Activated T-helper 1 cell treated with Interleukin-2 at 50 U/mL for 16 hours (primary cell): Measurements from ENCODE around the gene SLC35F2.
"Not testable (repeated sequence)": the region's sequence is repeated elsewhere in the genome, so short reads cannot be mapped to it uniquely, and the experiment has no call there.

ENCODE experiments used
- DNase-seq: peaks from one replicate; pipeline ENCODE4 v3.0.0-alpha.2; 2020; ENCODE audit warnings: low read depth

Gene SLC35F2, protein sequence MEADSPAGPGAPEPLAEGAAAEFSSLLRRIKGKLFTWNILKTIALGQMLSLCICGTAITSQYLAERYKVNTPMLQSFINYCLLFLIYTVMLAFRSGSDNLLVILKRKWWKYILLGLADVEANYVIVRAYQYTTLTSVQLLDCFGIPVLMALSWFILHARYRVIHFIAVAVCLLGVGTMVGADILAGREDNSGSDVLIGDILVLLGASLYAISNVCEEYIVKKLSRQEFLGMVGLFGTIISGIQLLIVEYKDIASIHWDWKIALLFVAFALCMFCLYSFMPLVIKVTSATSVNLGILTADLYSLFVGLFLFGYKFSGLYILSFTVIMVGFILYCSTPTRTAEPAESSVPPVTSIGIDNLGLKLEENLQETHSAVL

DNA sequence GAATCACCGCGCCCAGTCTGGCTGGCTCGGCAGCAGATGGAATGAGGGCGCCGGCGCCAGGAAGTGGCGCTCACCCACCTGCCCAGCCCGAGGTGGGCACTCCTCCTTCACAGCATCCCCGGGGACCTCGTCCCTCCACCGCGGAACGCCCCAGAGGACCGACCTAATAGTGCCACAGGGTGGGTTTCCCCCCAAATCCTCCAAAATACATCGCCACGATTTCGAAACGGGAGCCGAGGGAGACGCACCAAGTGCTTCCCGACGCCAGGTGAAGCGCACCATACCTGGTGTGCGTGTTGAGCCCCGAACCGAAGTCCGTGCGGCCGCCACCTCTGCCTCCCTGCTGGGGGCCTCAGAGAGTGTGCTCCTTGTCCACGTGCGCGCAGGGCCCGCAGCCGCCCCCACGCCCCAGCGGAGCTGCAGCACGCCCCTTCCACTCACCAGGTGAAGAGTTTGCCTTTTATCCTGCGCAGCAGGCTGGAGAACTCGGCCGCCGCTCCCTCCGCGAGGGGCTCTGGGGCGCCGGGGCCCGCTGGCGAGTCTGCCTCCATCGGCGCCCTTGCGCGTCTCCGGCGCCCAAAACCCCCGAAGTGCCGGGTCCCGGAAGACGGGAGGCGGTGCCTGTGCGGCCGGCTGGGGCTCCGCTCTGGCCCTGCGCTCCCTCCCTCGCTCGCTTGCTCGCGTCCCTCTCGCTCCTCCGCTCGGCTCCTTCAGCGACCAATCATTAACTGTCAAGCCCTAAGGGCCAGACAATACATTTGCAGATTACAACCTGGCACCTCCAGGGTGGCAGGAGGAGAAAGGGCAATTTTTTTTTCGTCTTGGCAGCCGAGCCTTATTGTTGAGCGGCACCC is at the start of gene SLC35F2:
Gene SLC35F2 (minus strand): TSS at position 571 of the 854 bp plus-strand sequence. CDS start 20 bp downstream, at position 551.
- peak; percentile 42 for DNase-seq

DNA sequence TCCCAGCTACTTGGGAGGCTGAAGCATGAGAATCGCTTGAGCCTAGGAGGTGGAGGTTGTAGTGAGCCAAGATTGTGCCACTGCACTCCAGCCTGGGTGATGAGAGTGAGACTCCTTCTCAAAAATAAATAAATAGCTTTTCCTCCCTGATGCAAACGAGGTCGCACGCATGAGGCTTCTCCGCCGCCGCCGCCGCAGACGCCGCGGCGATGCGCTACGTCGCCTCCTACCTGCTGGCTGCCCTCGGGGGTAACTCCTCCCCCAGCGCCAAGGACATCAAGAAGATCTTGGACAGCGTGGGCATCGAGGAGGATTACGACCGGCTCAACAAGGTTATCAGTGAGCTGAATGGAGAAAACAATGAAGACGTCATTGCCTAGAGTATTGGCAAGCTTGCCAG is 49.6 kb upstream of the SLC35F2 start:
- DNase-seq: no peak

DNA sequence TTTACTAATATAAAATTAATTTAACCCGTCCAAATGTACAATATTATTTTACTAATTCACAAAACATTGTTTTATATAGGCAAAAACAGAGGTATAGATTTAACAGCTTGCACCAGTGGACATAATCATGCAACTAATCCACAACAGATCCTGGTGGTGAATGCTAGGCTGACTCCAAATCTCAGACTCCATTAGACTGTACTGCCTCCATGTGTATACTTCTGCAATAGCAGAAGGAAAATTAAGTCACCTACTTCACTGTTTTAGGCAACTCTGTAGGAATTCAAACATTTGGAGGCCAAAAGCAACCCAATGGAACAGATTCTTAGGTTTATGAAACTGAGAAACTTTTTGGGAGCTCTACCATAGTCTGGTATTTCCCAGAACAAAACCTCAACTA is 39.7 kb upstream of the SLC35F2 start:
- no peak for DNase-seq

DNA sequence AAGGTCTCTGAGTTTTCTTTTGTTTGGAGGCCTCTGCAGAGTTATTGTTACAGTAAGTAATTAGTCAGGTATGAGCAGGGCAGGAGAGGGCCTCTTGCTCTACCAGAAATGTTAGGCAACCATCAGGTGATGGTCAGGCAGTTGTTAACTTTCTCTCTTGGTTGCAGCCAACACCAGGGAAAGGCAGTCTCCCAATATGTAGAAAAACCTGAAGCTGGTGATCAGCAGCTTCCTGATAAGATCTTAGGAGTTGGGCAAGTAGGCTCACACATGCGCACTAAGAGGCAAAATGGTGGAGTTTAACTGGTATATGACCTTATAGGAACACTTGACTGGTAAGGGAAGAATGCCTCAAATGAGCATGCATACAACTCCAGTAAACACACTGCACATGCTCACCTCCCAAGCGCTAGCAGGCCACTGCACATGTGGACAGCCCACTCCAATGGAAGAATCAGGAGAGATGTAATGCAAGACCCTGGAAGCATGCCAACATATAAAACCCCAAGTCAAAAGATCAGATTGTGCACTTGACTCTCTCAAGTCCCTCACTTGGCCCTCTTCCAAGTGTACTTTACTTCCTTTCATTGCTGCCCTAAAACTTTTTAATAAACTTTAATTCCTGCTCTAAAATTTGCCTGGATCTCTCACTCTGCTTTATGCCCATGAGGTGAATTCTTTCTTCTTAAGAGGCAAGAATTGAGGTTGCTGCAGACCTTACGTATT is 23.7 kb upstream of the SLC35F2 start:
- DNase-seq: no peak

DNA sequence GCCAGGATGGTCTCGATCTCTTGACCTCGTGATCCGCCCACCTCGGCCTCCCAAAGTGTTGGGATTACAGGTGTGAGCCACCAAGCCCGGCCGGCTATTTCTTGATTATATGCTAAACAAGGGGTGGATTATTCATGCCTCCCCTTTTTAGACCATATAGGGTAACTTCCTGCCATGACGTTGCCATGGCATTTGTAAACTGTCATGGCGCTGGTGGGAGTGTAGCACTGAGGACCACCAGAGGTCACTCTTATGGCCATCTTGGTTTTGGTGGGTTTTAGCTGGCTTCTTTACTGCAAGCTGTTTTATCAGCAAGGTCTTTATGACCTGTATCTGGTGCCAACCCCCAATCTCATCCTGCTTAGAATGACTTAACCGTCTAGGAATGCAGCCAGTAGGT is 22.9 kb upstream of the SLC35F2 start:
- DNase-seq: not testable (repeated sequence)

DNA sequence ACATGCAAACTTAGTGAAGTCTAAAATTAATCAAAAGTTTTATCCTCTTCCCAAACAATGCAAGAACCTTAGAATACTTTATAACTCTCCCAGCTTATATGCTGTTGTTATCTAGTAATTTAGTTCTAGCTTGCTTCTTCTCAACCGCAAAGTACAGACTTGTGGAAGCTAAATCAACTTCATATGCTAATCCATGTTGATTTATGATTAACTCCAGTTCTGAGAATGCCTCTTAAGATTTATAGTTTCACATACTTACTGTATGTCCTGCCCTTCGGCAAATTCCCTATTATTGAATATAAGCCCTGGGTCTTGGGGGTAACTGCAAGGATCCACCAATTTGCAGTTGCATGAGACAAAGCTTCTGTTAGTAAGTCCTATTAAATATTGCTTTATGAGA is 17.6 kb upstream of the SLC35F2 start:
- no peak for DNase-seq

DNA sequence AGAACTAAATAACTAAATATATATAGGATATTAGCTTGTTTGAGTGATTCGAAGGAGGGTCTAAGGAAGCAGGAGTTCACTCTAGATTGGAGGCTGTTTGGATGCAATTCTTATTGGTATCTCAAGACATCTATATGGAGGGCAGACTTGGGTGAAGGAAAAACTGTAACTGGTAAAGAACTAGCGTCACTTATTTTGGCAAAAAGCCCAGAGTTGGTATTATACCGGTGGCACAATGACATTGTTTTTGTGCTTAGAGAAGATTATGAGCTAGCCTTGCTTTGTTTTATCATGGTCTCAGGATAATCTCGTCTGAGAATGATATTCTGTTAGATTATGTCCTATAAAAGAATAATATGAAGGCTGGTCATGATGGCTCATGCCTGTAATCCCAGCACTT is 6.0 kb upstream of the SLC35F2 start:
- no peak for DNase-seq

DNA sequence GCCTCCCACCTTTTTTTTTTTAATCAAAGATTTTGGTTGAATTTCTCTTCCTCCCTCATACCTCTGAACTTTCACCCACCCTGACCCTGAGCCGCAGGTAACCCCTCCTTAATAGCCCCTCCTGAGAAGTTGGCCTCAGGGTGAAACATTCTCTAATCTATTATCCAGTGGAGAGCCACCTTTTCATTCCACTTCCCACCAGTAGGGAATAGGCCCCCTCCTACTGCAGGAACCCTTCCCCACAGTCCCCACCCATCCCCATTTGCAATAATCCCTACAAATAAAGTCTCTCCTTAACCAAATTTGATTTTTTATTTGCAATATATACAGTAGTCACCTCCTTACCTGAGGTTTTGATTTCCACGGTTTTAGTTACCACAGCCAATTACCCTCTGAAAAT is 2.1 kb upstream of the SLC35F2 start:
- DNase-seq: no peak

DNA sequence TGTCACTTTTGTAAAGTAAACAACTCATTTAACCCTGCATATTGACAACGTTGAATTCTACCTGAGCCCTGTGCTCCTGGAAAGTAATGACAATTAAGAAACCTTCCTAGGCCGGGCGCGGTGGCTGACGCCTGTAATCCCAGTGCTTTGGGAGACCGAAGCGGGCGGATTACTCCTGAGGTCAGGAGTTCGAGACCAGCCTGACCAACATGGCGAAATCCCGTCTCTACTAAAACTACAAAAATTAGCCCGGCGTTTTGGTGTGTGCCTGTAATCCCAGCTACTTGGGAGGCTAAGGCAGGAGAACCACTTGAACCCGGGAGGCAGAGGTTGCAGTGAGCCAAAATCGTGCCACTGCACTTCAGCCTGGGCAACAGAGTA is 1.6 kb upstream of the SLC35F2 start:
- DNase-seq: not testable (repeated sequence)

DNA sequence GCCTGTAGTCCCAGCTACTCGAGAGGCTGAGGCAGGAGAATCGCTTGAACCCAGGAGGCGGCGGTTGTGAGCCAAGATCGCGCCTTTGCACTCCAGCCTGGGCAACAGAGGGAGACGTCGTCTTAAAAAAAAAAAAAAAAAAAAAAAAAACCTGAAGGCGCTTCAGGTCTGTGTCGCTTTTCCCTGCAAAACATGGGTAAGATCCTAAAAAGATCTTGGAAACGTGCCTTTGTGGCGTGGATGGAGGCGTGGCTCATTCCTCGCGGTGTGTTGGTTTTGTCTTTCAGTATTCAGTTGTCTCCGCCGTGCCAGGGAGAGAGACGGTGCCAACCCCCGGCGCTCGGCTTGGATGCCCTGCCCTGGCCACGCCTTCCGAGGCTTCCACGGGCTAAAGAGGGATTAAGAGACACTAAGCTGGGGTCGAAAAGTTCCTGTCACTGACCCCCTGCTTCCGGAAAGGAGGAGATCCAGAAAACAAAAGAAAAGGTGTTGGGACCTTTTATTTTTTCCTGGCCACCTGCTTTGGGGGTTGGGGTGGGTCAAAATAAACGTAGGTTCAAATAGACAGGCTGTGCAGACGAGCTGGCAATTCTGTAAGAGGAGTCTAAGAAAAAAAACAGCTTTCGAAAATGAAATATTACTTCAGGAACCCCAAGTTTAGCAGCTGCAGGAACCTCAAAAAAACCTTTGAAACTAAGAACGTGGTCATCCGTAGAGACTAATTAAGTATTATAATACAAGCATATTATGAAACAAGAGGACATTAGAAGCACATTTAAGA is 1.1 kb upstream of the SLC35F2 start:
- no peak for DNase-seq

DNA sequence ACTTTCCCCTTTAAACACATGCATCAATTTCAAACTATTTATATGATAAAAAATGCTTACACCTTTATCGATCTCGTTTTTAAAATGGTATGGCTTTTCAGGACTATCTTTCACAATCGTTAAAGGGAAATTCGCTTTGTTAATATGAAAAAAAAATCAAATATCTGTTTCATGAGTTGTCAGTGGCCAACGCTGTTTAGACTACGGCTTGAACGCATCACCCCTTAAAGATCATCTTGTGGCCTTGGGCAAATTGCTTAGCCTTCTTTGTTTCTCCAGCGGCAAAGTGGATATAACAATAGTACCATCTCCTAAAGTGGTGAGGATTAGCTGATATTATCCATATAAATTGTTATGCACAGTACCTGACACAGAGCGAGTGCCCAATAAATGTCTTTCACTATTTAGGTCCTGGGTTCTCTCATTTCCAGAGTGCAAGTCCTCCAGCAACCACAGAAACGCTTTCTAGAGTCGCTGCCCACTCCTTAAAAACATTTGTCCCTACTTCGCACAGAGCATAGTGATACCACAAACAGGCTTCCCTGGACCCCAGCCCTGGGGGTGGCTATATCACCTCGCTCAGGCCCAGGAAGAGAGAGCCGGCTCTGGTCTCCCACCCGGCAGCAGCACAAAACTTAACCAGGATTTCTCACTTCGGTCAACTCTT is 904 bp downstream of the SLC35F2 start:
- no peak for DNase-seq

DNA sequence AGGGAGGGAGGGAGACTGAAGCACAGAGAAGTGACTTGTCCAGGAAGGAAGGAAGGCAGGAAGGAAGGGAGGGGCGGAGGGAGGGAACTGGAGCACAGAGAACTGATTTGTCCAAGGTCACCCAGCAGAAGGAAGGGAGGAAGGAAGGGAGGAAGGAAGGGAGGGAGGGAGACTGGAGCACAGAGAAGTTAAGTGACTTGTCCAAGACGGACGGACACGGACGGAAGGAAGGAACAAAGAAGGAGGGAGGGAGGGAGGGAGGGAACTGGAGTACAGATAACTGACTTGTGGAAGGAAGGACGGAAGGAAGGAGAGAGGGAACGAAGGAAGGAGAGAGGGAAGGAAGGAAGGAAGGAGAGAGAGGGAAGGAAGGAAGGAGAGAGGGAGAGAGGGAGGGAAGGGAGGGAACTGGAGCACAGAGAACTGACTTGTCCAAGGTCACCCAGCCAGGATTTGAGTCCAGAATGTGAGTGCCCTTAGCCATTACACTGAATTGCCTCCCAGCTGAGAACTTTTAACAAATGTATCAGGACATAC is 1.5 kb downstream of the SLC35F2 start:
- DNase-seq: no peak

DNA sequence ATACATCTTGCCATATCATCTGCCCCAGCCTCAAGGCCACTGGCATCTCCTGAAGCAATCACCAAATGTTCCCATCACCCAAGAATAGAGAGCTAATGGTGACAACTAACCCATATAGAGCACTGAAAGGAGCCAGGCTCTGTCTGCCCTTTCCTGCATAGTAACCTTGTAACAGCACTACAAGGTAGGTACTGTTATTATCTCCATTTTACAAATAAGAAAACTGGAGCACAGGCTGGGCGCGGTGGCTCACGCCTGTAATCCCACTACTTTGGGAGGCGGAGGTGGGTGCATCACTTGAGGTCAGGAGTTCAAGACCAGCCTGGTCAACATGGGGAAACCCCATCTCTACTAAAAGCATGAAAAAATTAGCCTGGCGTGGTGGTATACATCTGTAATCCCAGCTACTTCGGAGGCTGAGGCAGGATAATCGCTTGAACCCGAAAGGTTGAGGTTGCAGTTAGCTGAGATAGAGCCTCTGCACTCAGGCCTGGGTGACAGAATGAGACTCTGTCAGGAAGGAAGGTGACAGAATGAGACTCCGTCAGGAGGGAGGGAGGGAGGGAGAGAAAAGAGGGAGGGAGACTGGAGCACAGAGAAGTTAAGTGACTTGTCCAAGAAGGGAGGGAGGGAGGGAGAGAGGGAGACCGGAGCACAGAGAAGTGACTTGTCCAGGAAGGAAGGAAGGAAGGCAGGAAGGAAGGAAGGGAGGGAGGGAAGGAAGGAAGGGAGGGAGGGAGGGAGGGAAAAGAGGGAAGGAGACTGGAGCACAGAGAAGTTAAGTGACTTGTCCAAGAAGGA is 2.2 kb downstream of the SLC35F2 start:
- no peak for DNase-seq

DNA sequence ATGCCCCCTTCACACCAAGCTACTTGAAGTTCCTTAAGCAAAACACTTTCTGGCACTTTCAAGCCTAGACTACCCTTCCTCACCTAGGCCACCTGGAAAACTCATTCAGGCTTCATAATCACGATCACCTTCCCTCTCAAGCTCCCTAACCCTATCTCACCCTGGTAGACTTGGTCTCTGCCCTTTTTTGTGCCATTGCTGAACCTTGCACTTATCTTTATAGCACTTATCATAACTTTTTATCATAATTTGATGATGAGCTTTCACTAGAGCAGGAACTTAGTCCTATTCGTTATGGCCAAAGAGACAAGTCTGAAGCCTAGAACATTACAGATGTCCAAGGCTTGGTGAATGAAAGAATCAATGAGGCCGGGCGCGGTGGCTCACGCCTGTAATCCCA is 5.5 kb downstream of the SLC35F2 start:
- no peak for DNase-seq

DNA sequence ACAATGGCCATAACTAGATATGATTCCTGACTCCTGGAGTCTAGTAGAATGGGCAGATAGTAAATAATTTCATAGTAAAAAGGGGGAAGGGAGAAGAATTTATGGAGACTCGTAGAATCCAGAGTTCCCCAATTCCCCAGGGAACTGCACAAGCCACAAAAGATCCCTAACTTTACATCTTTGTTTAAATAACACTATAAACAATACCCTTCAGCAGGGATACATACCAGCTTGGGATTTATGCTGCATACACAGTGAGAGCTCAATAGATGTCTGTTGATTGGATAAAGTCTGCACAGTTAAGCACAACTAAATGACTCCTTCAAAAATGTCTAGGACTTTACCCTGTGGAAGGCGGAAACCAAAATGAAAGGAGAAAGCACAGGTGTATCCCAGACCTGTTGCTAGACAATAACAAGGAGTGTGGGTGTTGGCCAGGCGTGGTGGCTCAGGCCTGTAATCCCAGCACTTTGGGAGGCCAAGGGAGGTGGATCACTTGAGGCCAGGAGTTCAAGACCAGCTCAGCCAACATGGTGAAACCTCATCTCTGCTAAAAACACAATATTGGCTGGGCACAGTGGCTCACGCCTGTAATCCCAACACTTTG is 6.8 kb downstream of the SLC35F2 start:
- DNase-seq: no peak

DNA sequence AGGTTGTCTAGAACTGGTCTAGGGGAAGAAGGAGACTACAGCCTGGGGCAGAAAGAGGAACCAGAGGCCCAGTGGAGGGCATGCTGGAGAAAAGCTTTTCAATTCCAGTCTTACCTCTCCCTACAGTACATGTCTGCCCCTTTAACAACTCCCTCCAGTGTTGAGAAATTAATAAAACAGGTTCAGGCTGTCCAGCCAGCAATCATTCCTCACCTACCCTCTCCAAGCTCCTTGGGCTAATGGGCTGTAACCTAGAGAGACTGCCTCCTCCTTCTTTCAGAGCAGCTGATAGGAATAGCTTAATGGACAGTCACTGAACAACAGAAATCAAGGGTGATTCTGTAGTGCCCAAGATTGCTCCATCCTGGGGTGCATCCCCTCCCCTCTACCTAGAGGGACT is 8.8 kb downstream of the SLC35F2 start:
- DNase-seq: no peak

DNA sequence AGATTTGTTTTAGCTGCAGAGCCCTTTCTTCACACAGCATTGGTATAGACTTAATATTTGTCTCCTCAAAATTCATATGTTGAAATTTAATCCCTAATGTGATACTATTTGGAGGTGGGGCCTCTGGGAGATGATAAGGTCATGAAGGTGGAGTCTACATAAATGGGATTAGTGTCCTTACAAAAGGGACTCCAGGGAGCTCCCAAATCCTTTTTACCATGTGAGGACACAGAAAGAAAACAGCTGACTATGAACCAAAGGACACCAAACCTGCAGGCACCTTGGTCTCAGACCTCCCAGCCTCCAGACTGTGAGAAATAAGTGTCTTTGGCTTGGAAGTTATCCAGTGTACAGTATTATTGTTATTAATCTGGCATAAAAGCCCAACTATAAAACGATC is 10.2 kb downstream of the SLC35F2 start:
- DNase-seq: no peak

DNA sequence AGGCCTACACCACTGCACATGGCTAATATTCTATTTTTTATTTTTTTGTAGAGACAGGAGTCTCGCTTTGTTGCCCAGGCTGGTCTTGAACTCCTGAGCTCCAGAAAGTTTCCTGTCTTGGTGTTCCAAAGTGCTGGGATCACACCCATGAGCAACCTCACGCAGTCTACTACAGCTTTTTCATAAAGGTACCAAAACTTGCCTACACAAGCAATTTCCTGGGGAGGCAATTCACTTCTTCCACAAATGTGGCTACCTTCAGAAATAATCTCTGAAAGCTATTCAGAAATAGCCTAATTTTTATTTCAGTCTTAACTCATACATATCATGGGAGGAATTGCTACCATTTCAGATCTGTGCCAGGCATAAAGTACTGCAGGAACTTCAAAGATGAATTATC is 11.4 kb downstream of the SLC35F2 start:
- no peak for DNase-seq

DNA sequence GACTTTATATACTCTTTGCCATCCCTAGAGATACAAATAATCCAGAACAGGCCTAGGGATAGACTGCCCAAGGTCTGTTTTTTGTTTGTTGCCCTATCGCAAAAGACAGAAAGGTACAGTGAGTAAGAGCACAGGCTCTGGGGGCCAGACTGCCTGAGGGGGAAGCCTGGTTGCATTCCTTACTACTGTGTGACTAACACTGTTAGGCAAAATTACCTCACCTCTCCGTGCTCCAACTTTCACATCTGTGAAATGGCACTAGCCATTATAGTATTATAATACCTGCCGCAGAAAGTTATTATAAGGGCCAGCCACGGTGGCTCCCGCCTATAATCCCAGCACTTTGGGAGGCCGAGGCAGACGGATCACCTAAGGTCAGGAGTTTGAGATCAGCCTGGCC is 14.5 kb downstream of the SLC35F2 start:
- no peak for DNase-seq
